ENCODE measurements around the gene DPYSL4.

The DPYSL4 gene

GRCh38 chr10:132205650-132206376, 19.1 kb downstream of the DPYSL4 start:
- Histone ChIP-seq H3K27ac (no peak overlapping the region), H3K9me3 (no peaks in the 10 kb centered on the region), H3K36me3 (peaks cover 0 to 10% (median 0%) of the 10 kb centered on the region in 3 donors), H3K27me3 (no peaks in the 10 kb centered on the region), H3K4me1 (no peaks in the 10 kb centered on the region), H3K4me3 (no peak overlapping the region)
- no peak for TF ChIP-seq CTCF (IDR thresholded peaks at IDR 0.05)
- intact Hi-C loops (cut with DNase I; ENCODE audit: low total_unique reads): no loop called here
- no peak for DNase-seq

GRCh38 chr10:132206377-132206745, 19.6 kb downstream of the DPYSL4 start:
- Histone ChIP-seq H3K27ac (no peak overlapping the region), H3K4me3 (no peak overlapping the region), H3K4me1 (no peaks in the 10 kb centered on the region), H3K9me3 (no peaks in the 10 kb centered on the region), H3K27me3 (no peaks in the 10 kb centered on the region), H3K36me3 (peaks cover 0 to 10% (median 0%) of the 10 kb centered on the region in 3 donors)
- DNase-seq: no peak
- intact Hi-C loops (cut with DNase I; ENCODE audit: low total_unique reads): no loop called here
- no peak for TF ChIP-seq CTCF (IDR thresholded peaks at IDR 0.05)

GRCh38 chr10:132206806-132207535, 20.2 kb downstream of the DPYSL4 start:
- Histone ChIP-seq H3K36me3 (peaks cover 0 to 10% (median 0%) of the 10 kb centered on the region in 3 donors), H3K9me3 (no peaks in the 10 kb centered on the region), H3K4me1 (no peaks in the 10 kb centered on the region), H3K4me3 (no peak overlapping the region), H3K27me3 (no peaks in the 10 kb centered on the region), H3K27ac (no peak overlapping the region)
- no peak for DNase-seq
- intact Hi-C loops (cut with DNase I; ENCODE audit: low total_unique reads): no loop called here
- TF ChIP-seq CTCF (IDR thresholded peaks at IDR 0.05): no peak

DNA sequence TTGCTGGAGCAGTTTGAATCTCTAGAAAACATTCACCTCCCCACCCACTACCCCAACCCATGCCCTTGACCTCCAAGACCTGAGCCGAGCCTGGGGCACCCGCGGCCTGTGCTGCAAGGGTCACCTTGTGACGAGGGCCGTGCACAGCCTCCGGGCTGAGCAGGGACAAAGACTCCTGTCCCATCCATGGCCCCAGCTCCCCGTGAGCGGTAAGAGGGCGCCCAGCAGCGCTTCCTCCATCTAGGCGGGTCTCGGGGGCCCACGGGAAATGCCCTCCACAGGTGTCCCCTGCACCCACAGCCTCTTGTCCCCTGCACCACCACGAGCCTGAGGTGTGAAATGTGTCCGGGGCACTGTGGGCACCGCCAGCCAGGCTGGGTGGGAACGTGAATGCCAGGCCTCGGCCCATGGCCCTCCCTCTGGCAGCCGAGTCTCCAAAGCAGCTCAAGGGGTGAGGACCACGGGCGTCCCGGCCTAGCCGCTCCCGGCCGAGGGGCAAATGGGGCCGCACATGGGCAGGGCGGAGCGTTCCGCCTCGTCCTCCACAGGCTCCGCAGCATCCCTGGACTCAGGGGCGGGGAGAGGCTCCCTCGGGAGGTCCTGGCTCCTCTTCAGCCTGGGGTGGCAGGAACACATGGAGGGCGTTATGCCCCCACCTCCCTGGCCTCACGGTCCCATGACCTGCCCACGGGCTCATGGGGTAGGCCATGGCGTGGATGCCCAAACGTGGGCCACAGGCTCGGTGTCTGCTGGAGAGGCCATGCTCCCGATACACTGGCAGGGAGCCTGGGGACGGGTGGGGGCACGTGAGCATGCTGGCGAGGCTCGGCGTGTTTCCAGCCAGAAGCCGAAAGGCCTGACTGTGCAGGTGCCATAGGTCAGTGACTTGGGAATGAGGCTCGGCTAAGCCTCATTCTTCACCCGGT, 21.1 kb downstream of the DPYSL4 start:
- Histone ChIP-seq H3K27ac (no peak overlapping the region), H3K4me3 (no peak overlapping the region), H3K4me1 (no peaks in the 10 kb centered on the region), H3K9me3 (peaks cover 0 to 3% (median 1%) of the 10 kb centered on the region in 3 donors), H3K36me3 (peaks cover 0 to 10% (median 0%) of the 10 kb centered on the region in 3 donors), H3K27me3 (no peaks in the 10 kb centered on the region)
- intact Hi-C loops (cut with DNase I; ENCODE audit: low total_unique reads): no loop called here
- TF ChIP-seq CTCF (IDR thresholded peaks at IDR 0.05): no peak
- no peak for DNase-seq

- DNase-seq: no peak
Observed at GRCh38 chr10:132208462-132209050, 21.8 kb downstream of the DPYSL4 start.

More at GRCh38 chr10:132208462-132209050, 21.8 kb downstream of the DPYSL4 start:
- no peak for TF ChIP-seq CTCF (IDR thresholded peaks at IDR 0.05)
- H3K4me3 ChIP-seq: no peak overlapping the region
- peaks cover 0 to 14% (median 0%) of the 10 kb centered on the region in 3 donors for H3K36me3 ChIP-seq
- intact Hi-C loops (cut with DNase I; ENCODE audit: low total_unique reads): no loop called here
- H3K27ac ChIP-seq: no peak overlapping the region
- H3K9me3 ChIP-seq: peaks cover 0 to 10% (median 9%) of the 10 kb centered on the region in 3 donors
- no peaks in the 10 kb centered on the region for H3K27me3 ChIP-seq
- no peaks in the 10 kb centered on the region for H3K4me1 ChIP-seq
